Muscle of leg (tissue), 11 donors: Measurements from ENCODE around the gene PRKCE. TPM values are rescaled to one million over a fixed set of nuclear protein-coding genes. Genes with fewer than 3 reads are reported as not detected.

Experiments used
- DNase-seq: peaks from one replicate; pipeline ENCODE4 v3.0.0; 2013
- H3K27ac ChIP-seq: one replicate; pipeline ENCODE4 v1.5.1; 2013; ENCODE audit warnings: mild to moderate bottlenecking, low read length, control low read depth
- H3K27me3 ChIP-seq: one replicate; pipeline ENCODE4 v1.6.1; 2013; ENCODE audit warnings: low read length; ENCODE audit not compliant: control insufficient read depth, insufficient read depth
- H3K36me3 ChIP-seq: one replicate; pipeline ENCODE4 v1.6.1; 2013; ENCODE audit warnings: low read length; ENCODE audit not compliant: control insufficient read depth, insufficient read depth
- H3K4me1 ChIP-seq: one replicate; pipeline ENCODE4 v1.6.1; 2013; ENCODE audit warnings: low read length; ENCODE audit not compliant: control insufficient read depth, insufficient read depth
- H3K4me3 ChIP-seq: one replicate; pipeline ENCODE4 v1.5.1; 2013; ENCODE audit warnings: low read length, control low read depth
- H3K9me3 ChIP-seq: replicated peaks from 2 replicates; pipeline ENCODE4 v1.6.1; 2013; ENCODE audit warnings: low read depth, low read length; ENCODE audit not compliant: control insufficient read depth
- WGBS: methylation state at CpG from one replicate; pipeline ENCODE4 v1.1.5; 2013; ENCODE audit warnings: missing lambda C conversion rate; ENCODE audit not compliant: insufficient coverage; 5-methylcytosine and 5-hydroxymethylcytosine counted together
- polyA plus RNA-seq, 8 donors: library from polyadenylated mRNA; unstranded; fragments of 120-200 nt; gene quantifications; one replicate each; pipeline versions ENCODE4 v1.2.1 to v1.2.3, GENCODE V29; 2013; ENCODE audit warnings: inconsistent platforms in 1 of 8, low replicate concordance in 1 of 8; ENCODE audit not compliant: insufficient read length in 8 of 8, insufficient read depth in 1 of 8
- total RNA-seq: library from RNA; stranded (reverse); fragments of 120-200 nt; gene quantifications from one replicate; pipeline ENCODE4 v1.2.4, GENCODE V29; 2013

The PRKCE gene
- total and polyA plus RNA-seq, 9 donors: 3.5 to 8.6 (median 6.3) TPM

DNA sequence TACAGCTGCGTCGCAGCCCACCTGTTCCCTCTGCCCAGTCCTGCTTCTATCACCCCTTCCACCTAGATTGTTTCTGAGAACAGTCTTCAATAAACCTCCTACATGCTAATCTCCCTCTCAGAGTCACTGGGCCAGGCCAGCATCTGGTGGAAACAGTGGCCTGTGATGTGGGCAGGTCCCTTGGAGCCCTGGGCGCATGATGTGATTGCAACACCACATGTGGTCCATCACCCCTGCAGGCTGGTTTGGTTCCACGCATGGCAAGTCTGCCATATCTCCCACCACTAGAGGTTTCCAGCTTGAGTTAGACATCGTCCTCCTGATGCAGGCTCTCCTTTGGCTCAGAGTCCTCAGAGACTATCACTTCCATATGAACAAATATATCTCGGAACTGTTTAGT is 83.5 kb downstream of the PRKCE start:
- no peaks in the 10 kb centered on the region for H3K4me1 ChIP-seq
- H3K4me3 ChIP-seq: no peak overlapping the region
- no peaks in the 10 kb centered on the region for H3K27me3 ChIP-seq
- no peaks in the 10 kb centered on the region for H3K9me3 ChIP-seq
- WGBS: 83% methylated on average over 5 of the region's 6 CpGs
- DNase-seq: no peak
- no peak overlapping the region for H3K27ac ChIP-seq
- H3K36me3 ChIP-seq: no peaks in the 10 kb centered on the region

DNA sequence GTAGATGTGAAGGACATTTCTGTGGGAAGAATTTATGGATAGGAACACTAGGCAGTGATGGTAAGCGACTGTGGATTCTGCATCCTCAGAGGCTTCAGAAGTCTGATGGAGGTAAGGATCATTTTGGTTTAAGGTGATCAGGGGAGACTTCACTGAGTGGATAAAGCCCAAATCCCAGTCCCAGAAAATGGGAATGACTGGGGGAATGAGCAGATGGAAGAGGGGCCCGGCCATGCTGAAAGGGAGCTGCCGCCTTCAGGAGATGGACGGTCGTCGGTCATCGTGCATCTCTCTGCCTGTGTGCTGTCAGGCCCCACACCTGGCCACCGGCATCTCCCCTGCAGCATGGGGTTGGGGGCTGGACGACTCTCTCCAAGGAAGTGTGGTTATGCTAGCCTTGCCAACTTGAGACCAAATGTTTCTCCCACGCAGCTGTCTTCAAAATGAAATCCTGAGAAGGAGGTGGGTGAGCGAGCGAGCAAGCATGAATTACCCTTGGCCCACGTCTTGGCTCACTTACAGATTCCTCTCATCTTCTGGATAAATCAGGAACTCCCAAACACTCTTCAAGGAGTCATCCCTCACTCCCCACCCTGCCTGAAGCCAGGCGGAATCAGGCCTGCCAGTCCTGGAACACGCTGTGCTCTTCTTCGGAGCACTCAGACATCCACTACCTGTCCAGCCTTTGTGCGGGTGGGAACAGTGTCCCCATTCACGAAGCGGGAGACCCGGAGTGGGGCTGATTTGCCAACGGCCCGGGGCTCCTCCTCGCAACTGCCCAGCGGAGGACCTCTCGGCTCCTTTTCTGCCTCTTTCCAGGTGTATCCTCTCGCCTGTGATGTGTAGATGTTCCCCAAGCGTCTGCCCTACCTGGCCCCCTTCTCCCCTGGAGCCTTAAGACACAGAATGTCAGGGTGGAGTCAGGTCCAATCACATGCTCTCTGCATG is 85.6 kb downstream of the PRKCE start:
- H3K36me3 ChIP-seq: no peaks in the 10 kb centered on the region
- H3K9me3 ChIP-seq: no peaks in the 10 kb centered on the region
- H3K27ac ChIP-seq: no peak overlapping the region
- no peaks in the 10 kb centered on the region for H3K27me3 ChIP-seq
- H3K4me3 ChIP-seq: no peak overlapping the region
- DNase-seq: no peak
- 81% methylated on average over 24 of the region's 27 CpGs for WGBS
- peaks cover 3% of the 10 kb centered on the region for H3K4me1 ChIP-seq

DNA sequence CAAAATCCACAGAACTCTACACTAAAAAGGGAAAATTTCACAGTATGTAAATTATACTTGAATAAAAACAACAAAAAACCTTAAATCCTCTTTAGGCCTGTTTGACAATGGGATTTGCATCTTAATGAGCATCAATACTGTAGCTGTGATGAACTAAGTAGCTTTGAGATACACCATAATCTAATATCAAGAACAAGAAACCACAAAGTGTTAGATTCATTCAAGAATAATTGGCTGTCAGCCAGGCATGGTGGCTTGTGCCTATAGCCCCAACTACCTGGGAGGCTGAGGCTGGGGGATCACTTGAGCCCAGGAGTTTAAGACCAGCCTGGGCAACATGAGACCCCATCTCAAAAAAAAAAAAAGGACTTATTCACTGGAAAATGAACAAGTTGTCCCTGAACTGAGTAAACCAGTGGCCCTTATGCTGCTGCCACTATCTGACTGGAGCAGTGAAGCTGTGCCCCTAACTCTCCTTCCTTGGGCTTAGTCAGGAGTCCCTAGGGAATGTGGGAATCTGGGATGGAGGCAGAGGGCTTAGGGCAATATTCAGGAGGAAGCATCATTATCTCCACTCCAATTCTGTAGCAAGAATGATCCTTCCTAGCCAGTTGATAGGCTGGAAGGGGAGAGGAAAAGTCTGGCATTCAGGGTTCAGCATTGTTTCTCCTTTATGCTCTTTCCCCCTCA is 88.5 kb downstream of the PRKCE start:
- DNase-seq: no peak
- Histone ChIP-seq H3K36me3 (no peaks in the 10 kb centered on the region), H3K27ac (no peak overlapping the region), H3K4me1 (peaks cover 7% of the 10 kb centered on the region), H3K9me3 (no peaks in the 10 kb centered on the region), H3K4me3 (no peak overlapping the region), H3K27me3 (no peaks in the 10 kb centered on the region)

DNA sequence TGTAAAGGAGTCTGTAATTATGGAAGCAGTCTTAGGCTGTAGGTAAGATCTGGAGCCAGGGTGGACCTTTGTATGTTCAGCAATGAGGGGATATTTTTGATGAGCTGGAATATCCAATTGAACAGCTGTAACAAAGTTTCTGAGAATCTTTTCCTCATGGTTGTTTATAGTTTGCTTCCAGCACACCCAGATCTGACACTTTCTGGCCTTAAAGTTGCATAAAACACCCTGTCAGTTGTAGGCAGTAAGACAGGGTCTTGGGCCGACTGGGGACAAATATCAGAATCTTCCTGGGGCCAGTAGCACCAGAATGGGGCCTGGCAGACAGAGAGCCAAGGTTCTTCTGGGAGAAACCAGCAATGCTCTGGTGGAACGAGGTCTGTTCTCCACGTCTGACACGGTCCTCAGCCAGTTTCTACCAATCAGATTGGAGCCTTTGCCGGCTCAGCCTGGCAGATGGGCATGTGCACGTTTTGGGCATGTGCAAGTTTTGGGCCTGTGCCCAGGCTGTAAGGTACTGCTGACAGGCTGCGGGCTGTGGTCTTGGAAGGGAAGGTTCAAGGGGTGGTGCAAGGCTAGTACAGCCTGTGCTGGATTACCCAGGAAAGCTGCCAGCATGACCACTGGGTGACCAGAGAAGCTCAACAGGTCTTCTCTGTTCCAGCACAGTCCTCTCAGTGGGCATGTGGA is 89.8 kb downstream of the PRKCE start:
- no peak for DNase-seq
- H3K27ac ChIP-seq: no peak overlapping the region
- H3K27me3 ChIP-seq: no peaks in the 10 kb centered on the region
- H3K9me3 ChIP-seq: no peaks in the 10 kb centered on the region
- WGBS: 57% methylated on average over 7 of the region's 7 CpGs
- peaks cover 7% of the 10 kb centered on the region for H3K4me1 ChIP-seq
- no peaks in the 10 kb centered on the region for H3K36me3 ChIP-seq
- no peak overlapping the region for H3K4me3 ChIP-seq

DNA sequence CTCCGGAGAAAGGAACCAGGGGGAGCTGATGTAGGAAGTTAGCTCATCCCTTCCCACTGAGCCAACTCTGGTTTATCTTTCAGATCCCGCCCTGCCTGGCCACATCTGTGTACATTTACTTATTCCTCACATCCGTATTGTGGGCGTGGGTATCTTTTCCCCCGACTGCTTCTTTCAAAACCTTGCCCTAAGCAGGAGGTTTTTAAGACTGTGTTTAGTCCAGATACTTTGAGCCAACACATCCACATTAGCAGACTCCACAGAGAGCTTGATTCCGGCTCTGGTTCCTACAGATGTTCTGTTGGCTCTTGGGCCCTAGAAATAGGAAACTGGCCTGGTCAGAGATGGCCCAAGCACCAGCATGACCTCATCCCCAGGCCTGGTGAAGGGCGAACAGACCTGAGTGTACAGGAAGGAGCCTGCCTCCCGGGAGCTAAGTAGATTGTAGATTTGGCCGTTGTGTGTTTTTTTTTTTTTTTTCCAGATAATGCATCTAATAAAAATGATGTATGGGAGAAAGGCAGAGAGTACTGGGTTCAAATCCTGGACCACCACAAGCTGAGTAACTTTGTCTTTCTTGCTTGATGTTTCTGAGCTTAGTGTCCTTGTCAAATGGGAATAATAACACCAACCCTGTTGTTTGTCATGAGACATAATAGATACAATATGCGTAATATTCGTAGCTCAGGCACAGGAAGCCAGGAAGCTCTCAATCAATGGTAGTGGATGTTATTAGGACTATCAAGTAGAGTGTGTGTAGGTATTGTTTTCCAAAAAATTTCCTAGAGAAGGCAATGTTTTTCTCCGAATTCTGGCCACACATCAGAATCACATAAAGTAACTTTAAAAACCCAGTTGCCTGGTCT is 92.3 kb downstream of the PRKCE start:
- H3K27ac ChIP-seq: peak overlapping the region; percentile 87
- no peaks in the 10 kb centered on the region for H3K27me3 ChIP-seq
- H3K36me3 ChIP-seq: no peaks in the 10 kb centered on the region
- peaks cover 5% of the 10 kb centered on the region for H3K9me3 ChIP-seq
- DNase-seq: peak; percentile 98
- peaks cover 7% of the 10 kb centered on the region for H3K4me1 ChIP-seq
- no peak overlapping the region for H3K4me3 ChIP-seq
- 32% methylated on average over 4 of the region's 12 CpGs for WGBS

DNA sequence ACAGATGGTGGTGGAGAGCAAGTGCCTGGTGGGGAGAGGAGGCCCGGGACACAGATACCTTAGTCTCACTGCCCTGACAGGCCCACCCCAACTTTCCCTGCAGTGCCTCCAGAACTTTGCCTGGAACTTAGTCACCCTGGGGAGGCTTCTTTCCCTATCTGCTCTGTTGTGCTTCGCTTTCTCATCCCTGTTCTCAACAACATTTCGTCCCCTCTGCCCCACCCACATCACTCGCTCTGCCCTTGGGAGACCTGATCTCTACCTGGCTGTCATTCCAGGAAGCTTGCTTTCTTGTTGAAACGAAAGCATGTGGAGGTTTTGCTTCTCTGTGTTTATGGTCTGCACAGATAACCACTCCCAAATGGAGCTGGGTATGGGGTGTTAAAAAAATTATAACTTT is 93.8 kb downstream of the PRKCE start:
- Histone ChIP-seq H3K4me1 (peaks cover 6% of the 10 kb centered on the region), H3K9me3 (peaks cover 5% of the 10 kb centered on the region), H3K36me3 (no peaks in the 10 kb centered on the region), H3K27ac (no peak overlapping the region), H3K27me3 (no peaks in the 10 kb centered on the region), H3K4me3 (no peak overlapping the region)
- no CpG with 5 or more reads among the region's 5 CpGs for WGBS
- no peak for DNase-seq

DNA sequence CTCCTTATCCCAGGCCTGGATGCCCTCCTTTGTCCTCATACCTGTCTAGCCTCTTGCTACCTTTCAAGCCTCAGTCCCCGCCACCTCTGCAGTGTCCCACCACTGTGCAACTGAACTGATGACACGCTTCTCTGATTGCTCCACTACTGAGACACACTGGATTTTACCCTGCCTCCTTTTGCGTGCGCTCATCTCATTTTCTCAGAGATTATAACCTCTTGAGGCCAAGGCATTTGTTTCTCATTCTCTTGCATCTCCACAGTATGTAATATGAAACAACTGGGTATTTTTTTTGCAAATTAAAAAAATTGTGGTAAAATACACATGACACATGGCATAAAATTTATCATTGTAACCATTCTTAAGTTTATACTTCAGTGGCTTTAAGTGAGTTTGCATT is 95.4 kb downstream of the PRKCE start:
- Histone ChIP-seq H3K27ac (no peak overlapping the region), H3K9me3 (peaks cover 5% of the 10 kb centered on the region), H3K27me3 (no peaks in the 10 kb centered on the region), H3K4me1 (peaks cover 4% of the 10 kb centered on the region), H3K4me3 (no peak overlapping the region), H3K36me3 (no peaks in the 10 kb centered on the region)
- DNase-seq: no peak
- WGBS: 85% methylated on average over 2 of the region's 4 CpGs

DNA sequence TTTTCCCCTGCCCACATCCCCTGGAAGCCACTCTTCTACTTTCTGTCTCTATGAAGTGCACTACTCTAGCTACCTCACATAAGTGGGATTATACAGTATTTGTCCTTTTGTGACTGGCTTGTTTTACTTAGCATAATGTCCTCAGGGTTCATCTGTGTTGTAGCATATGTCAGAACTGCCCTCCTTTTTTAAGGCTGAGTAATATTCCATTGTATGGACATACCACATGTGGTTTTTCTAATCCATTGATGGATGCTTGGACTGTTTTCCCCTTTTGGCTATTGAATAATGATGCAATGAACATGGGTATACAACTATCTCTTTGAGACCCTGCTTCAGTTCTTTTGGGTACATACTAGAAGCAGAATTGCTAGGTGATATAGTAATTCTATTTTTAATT is 95.9 kb downstream of the PRKCE start:
- Histone ChIP-seq H3K4me3 (no peak overlapping the region), H3K27ac (no peak overlapping the region), H3K27me3 (no peaks in the 10 kb centered on the region), H3K4me1 (peaks cover 4% of the 10 kb centered on the region), H3K9me3 (peaks cover 5% of the 10 kb centered on the region), H3K36me3 (no peaks in the 10 kb centered on the region)
- DNase-seq: no peak

DNA sequence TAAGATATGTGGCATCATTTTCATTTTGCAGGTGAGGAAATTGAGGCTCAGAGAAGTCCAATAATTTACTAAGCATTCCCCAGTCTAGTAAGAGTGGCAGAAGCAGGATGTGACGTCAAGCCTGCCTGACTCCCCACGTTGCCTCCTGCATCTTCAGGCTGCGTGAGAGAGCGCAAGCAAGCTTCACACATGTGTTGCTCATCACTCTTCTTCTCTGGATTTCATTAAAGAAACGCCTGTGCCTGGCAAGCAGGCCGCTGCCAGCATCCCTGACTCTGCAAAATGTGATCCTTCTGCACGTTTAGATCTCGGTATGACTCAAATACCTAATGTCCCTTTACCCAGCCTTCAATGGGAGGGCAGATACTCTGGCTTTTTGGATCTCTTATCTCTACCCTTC is 96.8 kb downstream of the PRKCE start:
- H3K9me3 ChIP-seq: peaks cover 5% of the 10 kb centered on the region
- H3K36me3 ChIP-seq: no peaks in the 10 kb centered on the region
- peak; percentile 81 for DNase-seq
- H3K27me3 ChIP-seq: no peaks in the 10 kb centered on the region
- WGBS: 31% methylated on average over 8 of the region's 8 CpGs
- H3K4me3 ChIP-seq: no peak overlapping the region
- peaks cover 4% of the 10 kb centered on the region for H3K4me1 ChIP-seq
- H3K27ac ChIP-seq: no peak overlapping the region
